Sciatic nerve (tissue), 2 donors: Measurements from ENCODE around the gene NDUFB6. TPM values are rescaled to one million over a fixed set of nuclear protein-coding genes. Genes with fewer than 3 reads are reported as not detected.
A peak's percentile ranks its signal among the peaks of the same experiment; 100 is the strongest.
"Not testable (repeated sequence)": the region's sequence is repeated elsewhere in the genome, so short reads cannot be mapped to it uniquely, and the experiment has no call there.

ENCODE experiments used
- ATAC-seq: fragments of 200-7000 bp; cut with Tn5 transposase; one replicate; pipeline ENCODE4 v1.9.1; 2020; ENCODE audit warnings: mild to moderate bottlenecking, moderate library complexity
- DNase-seq: peaks from one replicate; pipeline ENCODE4 v3.0.0-alpha.2; 2020; ENCODE audit warnings: low spot score
- intact Hi-C: fragments of 100-400 bp; cut with DNase I; formaldehyde crosslinking; loops from one replicate; pipeline ENCODE4 v1.14.2; 2022
- total RNA-seq: library from RNA; stranded (reverse); fragmentation: NEBNext Ultra II Directional; extraction: Animal tissue kit (Norgen Biotek cat#: 25700); gene quantifications from one replicate; pipeline ENCODE4 v1.2.1, GENCODE V29; 2021
- donor health status: DM: no; HTN: no; CAD: no.
- donor health status: DM: no; HTN: no; CAD: no.

NDUFB6 gene
- total RNA-seq: 41.2 TPM

- peak; percentile 99 for ATAC-seq
- intact Hi-C loops: no loop called here
Observed at GRCh38 chr9:32572900-32573523, at the start of gene NDUFB6. NDUFB6 (minus strand) TSS chr9:32573159; CDS start chr9:32573060, 99 bp downstream.

GRCh38 chr9:32618261-32618660 is 45.3 kb upstream of the NDUFB6 start:
- DNase-seq (no peak), ATAC-seq (no peak)
- intact Hi-C loops: no loop called here

More at GRCh38 chr9:32572900-32573523, at the start of gene NDUFB6:
- peak; percentile 96 for DNase-seq

DNA sequence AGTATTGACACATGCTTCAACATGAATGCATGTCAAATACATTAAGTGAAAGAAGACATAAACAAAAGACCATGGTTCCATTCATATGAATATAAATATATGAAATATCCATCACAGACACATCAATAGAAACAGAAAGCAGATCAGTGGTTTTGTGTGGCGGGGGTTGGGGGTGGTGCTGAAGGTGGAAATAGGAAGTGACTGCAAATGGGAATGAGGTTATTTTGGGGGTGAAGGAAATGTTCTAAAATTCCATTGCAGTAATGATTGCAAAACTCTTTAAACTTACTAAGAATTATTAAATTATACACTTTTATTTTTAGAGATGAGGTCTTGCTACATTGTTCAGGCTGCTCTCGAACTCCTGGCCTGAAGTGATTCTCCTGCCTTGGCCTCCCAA is 33.9 kb upstream of the NDUFB6 start:
- intact Hi-C loops: no loop called here
- no peak for DNase-seq
- no peak for ATAC-seq

DNA sequence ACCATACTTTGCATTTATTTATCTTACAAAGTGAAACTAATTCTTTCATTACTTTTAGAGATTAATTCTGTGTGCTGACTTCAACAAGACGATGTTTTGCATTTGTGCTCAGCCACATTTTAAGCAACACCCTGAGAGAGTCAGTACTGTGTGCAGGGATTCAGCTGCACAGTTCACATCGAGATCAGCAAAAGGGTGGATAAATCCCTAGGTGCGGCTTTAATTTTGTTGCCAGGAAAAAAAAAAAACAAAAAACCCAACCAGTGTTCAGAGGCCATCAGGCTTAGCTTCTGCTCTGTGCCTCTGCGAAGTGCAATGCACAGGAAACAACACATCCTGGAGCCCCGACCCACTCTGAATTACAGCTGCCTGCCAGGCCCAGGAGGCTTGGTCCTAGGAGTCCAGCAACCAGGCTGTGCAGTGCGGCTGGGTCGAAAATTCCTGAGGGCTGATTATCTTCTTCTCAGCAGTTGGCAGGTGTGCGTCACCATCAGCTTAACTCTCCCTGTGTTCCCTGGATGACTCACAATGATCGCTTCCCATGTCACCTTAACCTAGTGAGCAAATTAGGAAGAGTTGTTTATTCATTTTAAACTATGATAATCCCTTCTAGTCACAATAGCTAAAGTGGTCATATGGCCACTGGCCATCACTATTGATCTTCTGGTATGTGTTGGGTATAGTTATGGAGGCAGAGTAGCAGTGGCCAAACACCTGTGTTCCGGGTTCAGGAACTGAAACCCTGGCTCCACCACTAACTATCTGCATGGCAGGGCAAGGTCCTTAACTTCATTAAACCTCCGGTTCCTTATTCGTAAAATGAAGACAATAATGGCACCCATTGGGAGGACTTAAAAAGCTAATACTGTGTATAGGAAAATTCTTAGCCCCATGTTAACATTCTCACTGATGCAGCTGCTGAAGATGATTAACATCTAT is 31.2 kb upstream of the NDUFB6 start:
- intact Hi-C loops: no loop called here
- no peak for ATAC-seq
- DNase-seq: no peak

GRCh38 chr9:32599021-32599420 is 26.1 kb upstream of the NDUFB6 start:
- intact Hi-C loops, DNase-seq, ATAC-seq: not testable (repeated sequence)

DNA sequence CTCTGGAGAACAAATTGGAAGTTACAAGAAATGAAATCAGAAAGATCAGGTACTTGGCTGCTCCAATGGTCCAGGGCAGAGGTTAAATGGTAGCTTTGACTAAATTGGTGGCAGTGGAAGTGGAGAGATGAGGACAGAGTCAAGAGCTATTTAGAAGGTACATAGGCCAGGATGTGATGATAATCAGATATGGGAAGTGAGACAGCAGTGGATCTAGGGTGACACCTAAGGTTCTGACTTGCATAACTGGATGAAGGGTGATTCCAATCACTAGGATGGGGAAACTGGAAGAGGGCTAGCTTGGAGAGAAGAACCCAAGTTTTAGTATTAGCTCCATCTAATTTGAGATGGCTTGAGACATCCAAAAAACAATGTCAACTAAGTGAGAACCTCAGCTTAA is 24.0 kb upstream of the NDUFB6 start:
- ATAC-seq (no peak), DNase-seq (no peak)
- intact Hi-C loops: no loop called here

DNA sequence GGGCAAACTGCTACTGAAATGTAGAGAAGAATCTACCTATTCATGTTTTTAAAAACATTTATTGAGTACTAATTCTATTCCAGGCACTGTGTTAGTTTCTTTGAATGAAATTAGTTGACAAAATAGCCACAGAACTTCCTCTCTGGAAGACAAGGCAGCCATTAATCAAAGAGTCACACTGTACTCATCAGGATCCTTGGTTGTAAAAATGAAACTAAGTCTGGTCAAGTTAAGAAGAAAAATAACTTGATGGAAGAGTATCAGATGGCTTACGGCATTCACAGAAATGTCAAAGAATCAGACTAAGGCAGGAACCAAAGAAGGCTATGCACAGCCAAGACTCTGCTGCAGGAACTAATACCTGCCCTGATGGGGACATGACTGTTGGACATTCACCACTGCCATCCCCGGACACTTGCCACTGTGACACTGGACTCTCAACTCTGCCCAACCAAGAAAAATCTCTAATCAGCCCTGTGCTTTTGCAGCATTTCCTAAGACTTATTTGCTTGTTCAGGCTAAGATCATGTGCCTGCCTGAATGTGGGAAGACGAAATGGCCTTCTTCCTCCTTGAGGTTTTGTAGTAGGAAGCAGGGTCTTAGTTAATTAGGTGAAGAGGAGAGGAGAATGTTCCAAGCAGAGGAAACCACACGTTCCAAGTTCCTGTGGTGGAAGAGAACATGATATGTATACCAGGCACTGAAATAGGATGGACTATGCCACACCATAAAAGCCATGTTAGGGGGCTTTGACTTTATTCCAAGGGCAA is 23.3 kb upstream of the NDUFB6 start:
- no peak for DNase-seq
- intact Hi-C loops: no loop called here
- ATAC-seq: no peak

DNA sequence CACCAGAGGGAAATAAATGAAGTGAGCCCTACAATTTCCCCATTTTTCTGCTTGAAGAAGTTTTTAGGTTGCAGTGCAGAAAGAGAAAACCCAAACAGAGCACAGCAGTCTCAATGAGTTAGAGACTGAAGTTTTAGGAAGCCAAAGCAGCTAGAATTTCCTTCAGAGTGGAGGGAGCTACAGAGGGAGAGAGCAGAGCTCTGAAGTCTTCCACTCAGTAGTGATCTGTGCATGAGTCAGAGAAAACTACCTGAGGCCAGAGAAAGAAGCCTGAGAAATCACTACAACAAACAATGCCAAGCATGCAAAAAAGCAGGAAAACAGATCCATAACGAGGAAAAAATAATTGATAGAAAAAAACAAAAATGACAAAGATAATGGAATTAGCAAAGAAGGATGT is 17.9 kb upstream of the NDUFB6 start:
- ATAC-seq (no peak), DNase-seq (no peak)
- intact Hi-C loops: no loop called here

- DNase-seq (no peak), ATAC-seq (no peak)
- intact Hi-C loops: no loop called here
Observed at GRCh38 chr9:32590476-32590875, 17.5 kb upstream of the NDUFB6 start.

DNA sequence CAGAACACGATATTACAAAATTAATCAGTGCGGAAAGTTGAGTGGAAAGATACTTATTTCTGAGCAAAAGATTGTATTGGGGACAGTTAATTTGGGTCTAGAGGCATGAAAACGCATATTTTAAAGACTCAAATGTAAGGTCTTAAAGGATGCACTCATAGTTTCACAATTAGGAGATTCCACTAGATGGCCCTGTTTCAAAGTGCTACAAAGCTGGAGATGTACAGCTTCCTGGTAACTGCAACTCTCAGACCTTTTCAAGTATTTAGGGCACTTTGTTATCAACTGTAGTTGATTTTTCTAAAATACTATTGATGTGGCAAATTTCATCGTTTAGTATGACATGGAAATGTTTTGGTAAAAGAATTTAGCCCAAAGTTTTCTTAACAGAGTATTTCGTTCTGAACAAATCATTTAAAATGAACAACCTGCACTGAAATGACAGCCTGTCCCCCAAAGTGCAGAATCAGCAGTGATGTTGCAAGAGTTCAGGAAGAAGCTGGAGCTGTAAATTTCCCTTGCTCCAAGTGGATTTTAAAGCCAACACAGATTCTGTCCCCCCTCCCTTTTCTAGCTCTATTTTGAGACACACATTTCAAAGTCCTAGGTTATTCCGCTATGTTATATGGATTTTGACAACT is 16.2 kb upstream of the NDUFB6 start:
- no peak for DNase-seq
- intact Hi-C loops: loop anchor here (5.0 kb wide), 1 partner anchor 378 kb away; no protein-coding TSS in a partner anchor
- no peak for ATAC-seq

GRCh38 chr9:32587901-32588300 is 14.9 kb upstream of the NDUFB6 start:
- no peak for ATAC-seq
- intact Hi-C loops: loop anchor here (5.0 kb wide), 1 partner anchor 379 kb away; no protein-coding TSS in a partner anchor
- DNase-seq: no peak

- DNase-seq: no peak
- intact Hi-C loops: loop anchor here (5.0 kb wide), 1 partner anchor 383 kb away; no protein-coding TSS in a partner anchor
Observed at GRCh38 chr9:32584784-32585183, 11.8 kb upstream of the NDUFB6 start.

DNA sequence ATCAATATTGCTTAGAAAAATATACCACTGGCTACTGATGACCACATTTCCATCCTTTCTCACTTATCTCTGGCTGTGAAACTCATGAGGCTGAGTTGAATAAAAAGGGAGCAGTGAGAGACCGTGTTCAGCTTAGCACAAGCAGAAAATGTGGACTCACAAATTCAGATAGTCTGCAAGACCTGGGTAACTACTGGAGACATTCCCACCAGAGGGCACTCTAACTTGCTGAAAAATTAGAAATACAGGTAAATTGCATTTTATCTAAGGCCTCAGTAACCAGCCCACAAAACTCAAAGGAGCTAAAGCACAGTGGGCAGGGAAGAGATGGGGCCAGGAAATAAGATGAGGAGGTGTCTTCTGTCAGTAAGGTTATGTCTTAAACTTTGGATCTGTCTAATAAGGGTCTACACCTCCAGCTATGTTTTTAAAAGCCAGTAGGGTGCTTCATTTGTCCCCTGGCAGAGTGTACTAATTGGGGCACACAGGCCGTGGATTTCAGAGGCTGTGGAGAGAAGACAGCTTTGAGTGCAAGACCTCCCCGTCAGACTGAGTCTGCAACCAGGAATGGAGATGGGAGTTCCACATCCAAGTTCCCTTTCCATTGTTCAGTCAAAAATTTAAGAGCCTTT is 8.7 kb upstream of the NDUFB6 start:
- ATAC-seq: no peak
- intact Hi-C loops: no loop called here

More at GRCh38 chr9:32584784-32585183, 11.8 kb upstream of the NDUFB6 start:
- ATAC-seq: no peak

DNA sequence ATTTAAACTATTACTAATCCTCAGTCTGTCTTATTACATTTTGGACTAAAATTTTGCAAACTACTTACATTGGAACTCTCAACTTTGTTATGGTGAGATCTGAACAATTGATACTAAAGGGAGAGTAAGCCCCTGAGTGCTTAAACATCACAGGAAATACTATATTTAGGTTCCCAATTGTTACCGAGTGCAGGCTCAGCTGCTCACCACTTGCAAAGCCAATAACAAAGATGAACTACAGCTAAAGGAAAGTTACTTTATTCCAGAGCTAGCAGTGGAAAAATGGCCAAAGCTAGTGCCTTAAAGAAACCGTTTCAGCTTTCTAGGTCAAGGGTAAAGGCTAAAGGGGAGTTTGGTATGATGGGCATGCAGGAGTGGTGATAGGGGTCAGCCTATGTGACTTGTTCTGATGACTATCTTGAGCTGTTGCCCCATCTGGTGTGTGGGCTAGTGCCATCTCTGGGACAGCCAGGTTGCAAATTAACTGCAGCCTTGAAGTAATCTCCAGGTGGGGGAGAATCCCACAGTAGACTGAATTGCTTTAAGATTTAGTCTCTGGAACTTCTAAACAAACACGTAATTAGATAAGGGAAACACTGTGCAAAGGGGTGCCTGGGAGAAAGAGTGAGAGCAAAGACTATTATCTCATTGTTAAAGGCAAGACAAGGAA is 7.8 kb upstream of the NDUFB6 start:
- no peak for ATAC-seq
- DNase-seq: no peak
- intact Hi-C loops: no loop called here

More for the DNA sequence above, 8.7 kb upstream of the NDUFB6 start:
- DNase-seq: no peak

DNA sequence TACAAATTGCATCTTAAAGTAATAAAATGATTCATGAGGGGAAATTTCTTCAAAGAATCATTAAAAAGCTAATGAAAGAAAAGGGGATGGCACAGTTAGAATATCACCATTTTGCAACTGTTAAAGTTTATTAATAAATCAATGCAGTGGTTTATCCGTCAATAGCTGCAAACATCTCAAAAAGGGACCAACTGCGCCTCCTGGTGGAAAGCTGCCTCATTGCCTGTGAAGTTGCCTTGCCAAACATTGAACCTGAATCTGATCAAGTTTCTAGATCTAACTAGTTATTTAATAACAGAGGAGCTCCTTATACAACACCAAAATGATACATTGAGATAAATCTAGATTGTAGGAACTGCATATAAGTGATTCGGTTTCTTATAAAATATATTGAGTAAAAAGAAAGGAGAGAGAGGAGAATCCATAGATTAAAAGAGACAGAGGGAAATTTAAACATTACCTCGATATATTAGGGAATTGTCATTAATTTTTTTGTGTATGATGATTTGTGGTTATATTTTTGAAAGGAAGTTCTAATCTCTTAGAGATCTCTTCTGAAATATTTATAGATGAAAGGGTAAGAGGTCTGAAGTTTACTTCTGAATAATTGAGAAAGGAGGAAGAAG is 6.9 kb upstream of the NDUFB6 start:
- ATAC-seq: peak; percentile 51
- DNase-seq: peak; percentile 88
- intact Hi-C loops: loop anchor here (5.0 kb wide), 1 partner anchor 198 kb away; the partner anchor contains the start of gene ACO1

DNA sequence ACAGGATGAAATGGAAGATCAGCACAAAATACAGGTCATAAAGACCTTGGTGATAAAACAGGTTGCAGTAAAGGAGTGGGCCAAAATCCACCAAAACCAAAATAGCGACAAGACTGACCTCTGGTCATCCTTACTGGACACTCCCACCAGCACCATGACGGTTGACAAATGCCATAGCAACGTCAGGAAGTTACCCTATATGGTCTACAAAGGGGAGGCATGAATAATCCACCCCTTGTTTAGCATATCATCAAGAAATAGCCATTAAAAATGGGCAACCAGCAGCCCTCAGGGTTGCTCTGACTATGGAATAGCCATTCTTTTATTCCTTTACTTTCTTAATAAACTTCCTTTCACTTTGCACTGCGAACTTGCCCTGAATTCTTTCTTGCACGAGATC is 6.0 kb upstream of the NDUFB6 start:
- ATAC-seq: no peak
- DNase-seq: no peak
- intact Hi-C loops: loop anchor here (5.0 kb wide), 1 partner anchor 197 kb away; the partner anchor contains the start of gene ACO1

DNA sequence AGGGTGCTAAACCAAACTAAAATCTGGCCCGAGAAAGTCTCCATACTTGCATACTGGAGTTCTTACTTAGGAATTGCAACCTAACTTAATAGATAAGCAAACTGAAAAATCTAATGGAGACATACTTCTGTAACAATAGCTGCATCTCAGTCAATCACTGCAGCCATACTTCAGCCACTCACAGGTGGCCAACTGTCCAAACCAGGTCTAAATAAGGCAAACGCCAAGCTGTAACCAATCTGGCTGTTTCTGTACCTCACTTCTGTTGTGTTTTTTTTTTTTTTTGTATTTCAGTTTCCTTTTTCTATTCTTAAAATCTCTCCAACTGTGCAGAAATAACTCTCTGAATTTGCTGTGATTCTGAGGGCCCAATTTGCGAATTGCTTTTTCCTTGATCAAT is 4.4 kb upstream of the NDUFB6 start:
- DNase-seq: no peak
- intact Hi-C loops: loop anchor here (5.0 kb wide), 1 partner anchor 195 kb away; the partner anchor contains the start of gene ACO1
- no peak for ATAC-seq
